ENCODE measurements around the gene TNFSF10.

- TF ChIP-seq EZH2phosphoT487 (IDR thresholded peaks at IDR 0.05; ENCODE audit: low read depth), result no peak
- no peak for TF ChIP-seq CTCF (IDR thresholded peaks at IDR 0.05; ENCODE audit: low read depth, low read length)
These were observed 25.9 kb upstream of the TNFSF10 start for GRCh38 chr3:172549144-172549543.
